GM06990 (cell line): ENCODE data around the gene ADCY5.

Source experiments
- DNase-seq: peaks from one replicate; pipeline ENCODE4 v3.0.0-alpha.2; 2011; ENCODE audit not compliant: insufficient read length; ENCODE audit errors: extremely low read depth
- H3K27me3 ChIP-seq: replicated peaks from 2 replicates; pipeline ENCODE4 v1.6.0; 2011; ENCODE audit warnings: low read length; ENCODE audit not compliant: control insufficient read depth, insufficient read depth
- H3K36me3 ChIP-seq: 2 replicates; pipeline ENCODE4 v1.5.1; 2011; ENCODE audit warnings: low read length; ENCODE audit not compliant: control insufficient read depth, insufficient read depth
- H3K4me3 ChIP-seq: replicated peaks from 2 replicates; pipeline ENCODE4 v1.5.1; 2011; ENCODE audit warnings: low read depth, mild to moderate bottlenecking, control low read depth, low read length
- CTCF ChIP-seq: IDR thresholded peaks from 2 replicates; pipeline ENCODE4 v1.5.1; 2011; ENCODE audit warnings: low read length, control low read depth, mild to moderate bottlenecking, inconsistent platforms; ENCODE audit not compliant: insufficient read depth, poor library complexity, severe bottlenecking

ADCY5 gene

GRCh38 chr3:123285066-123285465 lies 163.8 kb downstream of the ADCY5 start:
- no peak for TF ChIP-seq CTCF
- no peaks in the 10 kb centered on the region; the same call in 1 of the 2 replicates for H3K27me3 ChIP-seq
- no peak for DNase-seq
- no peaks in the 10 kb centered on the region for H3K36me3 ChIP-seq
- no peak overlapping the region for H3K4me3 ChIP-seq

GRCh38 chr3:123284399-123285010 lies 164.4 kb downstream of the ADCY5 start:
- DNase-seq, result no peak
- no peak overlapping the region for H3K4me3 ChIP-seq
- no peak for TF ChIP-seq CTCF
- H3K27me3 ChIP-seq, result no peaks in the 10 kb centered on the region; the same call in 1 of the 2 replicates
- no peaks in the 10 kb centered on the region for H3K36me3 ChIP-seq

- DNase-seq, result no peak
- H3K36me3 ChIP-seq, result no peaks in the 10 kb centered on the region
These were observed 165.1 kb downstream of the ADCY5 start for GRCh38 chr3:123283657-123284398.

GRCh38 chr3:123283074-123283473 lies 165.8 kb downstream of the ADCY5 start:
- no peak for DNase-seq
- no peak for TF ChIP-seq CTCF
- H3K4me3 ChIP-seq, result no peak overlapping the region
- H3K27me3 ChIP-seq, result no peaks in the 10 kb centered on the region
- no peaks in the 10 kb centered on the region for H3K36me3 ChIP-seq

More at GRCh38 chr3:123283657-123284398, 165.1 kb downstream of the ADCY5 start:
- no peak for TF ChIP-seq CTCF
- H3K27me3 ChIP-seq, result no peaks in the 10 kb centered on the region
- no peak overlapping the region for H3K4me3 ChIP-seq

GRCh38 chr3:123282461-123282860 lies 166.4 kb downstream of the ADCY5 start:
- no peaks in the 10 kb centered on the region for H3K36me3 ChIP-seq
- H3K4me3 ChIP-seq, result no peak overlapping the region
- DNase-seq, result no peak
- TF ChIP-seq CTCF, result no peak
- no peaks in the 10 kb centered on the region for H3K27me3 ChIP-seq
